ENCODE data around the gene PHC2. TPM values are rescaled to one million over a fixed set of nuclear protein-coding genes. Genes with fewer than 3 reads are reported as not detected.

Gene PHC2
- total RNA-seq, 1 donor from 2014 or later = 107 TPM

DNA sequence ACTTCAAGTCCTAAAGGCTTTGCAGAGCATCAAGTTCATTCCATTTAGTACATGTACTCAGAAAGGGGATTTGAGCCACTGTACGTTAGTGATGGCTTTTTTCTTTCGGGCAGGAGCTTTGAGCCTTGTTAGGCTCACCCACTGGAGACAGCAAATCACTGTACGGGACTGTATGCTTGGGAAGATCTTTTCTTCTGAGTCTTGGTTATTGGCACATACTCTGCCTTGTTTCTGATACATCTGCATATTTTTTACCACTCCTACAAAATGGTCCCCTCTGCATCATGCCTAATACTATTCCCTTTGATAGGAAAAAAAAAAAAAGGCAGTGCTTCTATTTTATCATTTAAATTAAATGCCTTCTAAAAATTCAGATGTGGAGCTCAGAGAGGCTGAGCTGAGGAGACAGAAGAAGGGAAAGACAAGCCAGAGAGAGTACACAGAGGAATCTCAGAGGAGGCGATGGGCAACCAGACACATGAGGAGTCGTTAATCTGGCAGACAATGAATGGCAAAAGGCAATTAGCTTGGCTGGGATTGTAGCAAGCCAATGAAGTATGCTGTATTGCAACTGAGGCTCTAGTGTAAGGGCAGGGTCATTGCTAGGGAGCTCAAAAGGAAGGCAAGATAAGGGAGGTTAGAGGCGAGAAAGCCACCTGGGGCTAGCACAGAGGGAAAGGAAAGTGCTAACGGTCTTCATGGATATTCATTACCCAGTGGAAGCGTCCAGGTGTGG, 39.4 kb downstream of the PHC2 start:
- no peak for DNase-seq (ENCODE audit: low spot score)

- DNase-seq (ENCODE audit: low spot score) = no peak
These were observed 40.4 kb downstream of the PHC2 start for GRCh38 chr1:33390542-33390941.

DNA sequence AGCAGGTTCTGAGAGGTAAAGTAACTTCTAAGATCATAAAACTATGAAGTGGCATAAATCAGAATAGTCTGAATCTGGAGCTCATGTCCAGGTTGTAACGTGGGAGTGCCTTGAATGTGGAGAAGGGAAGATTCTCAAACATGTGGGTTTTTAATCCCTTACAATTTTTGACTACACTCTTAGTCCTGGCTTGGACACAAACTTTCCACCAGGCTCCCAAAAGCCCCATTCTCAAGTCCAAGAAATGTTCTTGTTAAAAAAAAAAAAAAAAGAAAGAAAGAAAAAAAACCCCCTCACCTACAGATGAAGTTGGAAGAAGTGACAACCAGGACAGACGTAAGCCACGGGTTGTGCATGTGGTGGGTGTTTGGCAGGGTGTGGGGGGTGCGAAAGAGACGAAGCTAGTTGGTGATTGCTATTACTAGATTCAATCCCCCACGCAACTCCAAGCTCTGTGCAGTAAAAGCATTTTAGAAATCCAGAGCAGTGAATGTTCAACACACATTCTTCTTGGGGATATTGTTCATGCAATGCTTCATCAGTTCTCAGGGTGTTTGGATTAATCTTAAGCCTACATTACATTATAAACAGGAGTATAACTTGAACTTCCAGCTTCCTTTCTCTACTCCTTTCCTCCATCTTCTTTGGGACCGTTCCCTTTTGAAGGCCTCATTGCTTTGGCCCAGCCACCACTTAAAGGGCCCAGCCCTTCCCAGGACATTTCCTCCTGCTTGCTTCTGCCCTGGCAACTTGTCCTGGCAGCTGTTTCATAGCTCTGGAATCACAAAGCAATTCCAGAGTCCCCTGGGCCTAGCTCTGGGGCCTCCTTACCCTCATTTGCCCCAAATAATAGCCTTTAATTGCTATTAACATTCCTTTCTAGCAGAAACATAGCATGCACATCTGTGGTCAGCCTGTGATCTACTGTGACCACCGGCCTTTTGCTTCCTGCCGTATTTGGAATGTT, 41.8 kb downstream of the PHC2 start:
- no peak for DNase-seq (ENCODE audit: low spot score)

- DNase-seq (ENCODE audit: low spot score) = no peak
These were observed 43.3 kb downstream of the PHC2 start for GRCh38 chr1:33387625-33388024.

- DNase-seq (ENCODE audit: low spot score) = no peak
These were observed 45.6 kb downstream of the PHC2 start for GRCh38 chr1:33385251-33385650.

DNA sequence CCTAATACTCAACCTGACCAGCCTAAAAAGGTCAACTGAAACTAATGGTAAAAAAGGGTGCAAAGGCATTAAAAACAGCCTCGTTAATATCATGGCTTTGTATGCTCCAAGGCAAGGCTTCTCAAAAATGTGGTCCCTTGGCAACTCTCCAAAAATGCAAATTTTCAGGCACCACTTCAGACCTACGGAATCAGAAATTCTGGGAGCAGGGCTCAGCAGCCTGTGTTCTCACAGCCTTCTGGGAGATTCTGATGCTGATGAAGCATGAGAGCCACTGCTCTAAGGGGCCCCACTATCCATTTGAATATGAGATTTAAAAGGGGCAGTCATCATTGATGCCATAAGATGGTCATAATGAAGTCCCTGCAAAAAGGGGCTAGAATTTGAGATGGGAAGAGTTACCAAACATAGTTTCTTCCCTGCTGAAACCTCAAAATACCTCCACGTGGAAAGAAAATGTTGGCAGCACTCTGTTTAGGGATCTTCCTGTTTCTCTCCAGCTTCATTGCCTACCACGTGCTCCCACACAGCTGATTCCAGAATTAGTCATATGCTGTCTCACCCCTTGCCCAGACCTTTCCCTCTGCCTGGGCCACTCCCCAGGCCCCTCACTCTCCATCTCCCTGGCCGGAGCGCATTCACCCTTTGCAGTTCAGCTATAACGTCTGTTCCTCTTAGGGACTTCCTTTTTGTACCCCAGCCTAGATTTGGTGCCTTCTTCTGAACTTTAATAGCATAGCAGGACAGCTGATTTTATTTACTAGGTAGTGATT, 46.7 kb downstream of the PHC2 start:
- DNase-seq (ENCODE audit: low spot score) = no peak

GRCh38 chr1:33383489-33383888, 47.4 kb downstream of the PHC2 start:
- no peak for DNase-seq (ENCODE audit: low spot score)

GRCh38 chr1:33382661-33383415, 48.1 kb downstream of the PHC2 start:
- no peak for DNase-seq (ENCODE audit: low spot score)

- no peak for DNase-seq (ENCODE audit: low spot score)
These were observed 48.9 kb downstream of the PHC2 start for GRCh38 chr1:33381977-33382376.

DNA sequence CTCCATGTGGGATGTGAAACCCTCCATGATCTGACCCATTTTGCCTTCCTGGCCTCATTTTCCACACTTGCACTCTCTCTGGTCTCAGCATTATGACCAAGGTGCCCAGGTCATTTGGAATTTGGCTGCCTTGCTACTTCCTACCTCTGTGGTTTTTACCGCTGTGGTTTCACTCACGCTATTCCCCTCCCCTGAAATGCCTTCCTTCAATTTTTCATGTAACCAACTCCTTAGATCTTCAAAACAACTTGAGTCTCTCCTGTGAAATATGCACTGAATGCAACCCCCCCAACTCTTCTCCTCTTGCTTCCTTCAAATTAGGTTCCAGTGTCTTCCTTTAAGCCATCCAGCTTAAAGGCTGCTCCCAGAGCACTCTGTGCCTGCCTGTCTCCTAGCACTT, 50.1 kb downstream of the PHC2 start:
- DNase-seq (ENCODE audit: low spot score) = peak; percentile 14

- no peak for DNase-seq (ENCODE audit: low spot score)
These were observed 51.1 kb downstream of the PHC2 start for GRCh38 chr1:33379631-33380354.

DNA sequence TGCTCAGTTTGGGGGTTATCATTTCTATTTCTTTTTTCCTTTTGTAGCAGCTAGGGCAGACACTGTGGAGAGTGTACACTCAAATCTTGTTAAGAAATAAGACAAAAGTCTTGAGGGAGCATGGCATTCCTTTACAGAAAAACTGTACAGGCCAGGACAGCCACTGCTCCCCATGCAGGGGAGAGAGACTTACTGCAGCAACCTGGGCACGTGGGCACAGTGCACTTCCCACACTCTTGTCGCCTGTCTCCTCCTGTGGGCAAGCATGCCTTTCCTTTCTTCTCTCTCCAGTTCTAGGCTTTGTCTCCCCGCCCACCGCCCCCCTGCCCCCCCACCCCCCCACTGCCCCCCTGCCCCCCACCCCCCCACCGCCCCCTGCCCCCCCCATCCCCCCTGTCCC, 51.9 kb downstream of the PHC2 start:
- DNase-seq (ENCODE audit: low spot score) = no peak

GRCh38 chr1:33378524-33378923, 52.4 kb downstream of the PHC2 start:
- DNase-seq (ENCODE audit: low spot score) = no peak

- DNase-seq (ENCODE audit: low spot score) = no peak
These were observed 53.1 kb downstream of the PHC2 start for GRCh38 chr1:33377756-33378155.

DNA sequence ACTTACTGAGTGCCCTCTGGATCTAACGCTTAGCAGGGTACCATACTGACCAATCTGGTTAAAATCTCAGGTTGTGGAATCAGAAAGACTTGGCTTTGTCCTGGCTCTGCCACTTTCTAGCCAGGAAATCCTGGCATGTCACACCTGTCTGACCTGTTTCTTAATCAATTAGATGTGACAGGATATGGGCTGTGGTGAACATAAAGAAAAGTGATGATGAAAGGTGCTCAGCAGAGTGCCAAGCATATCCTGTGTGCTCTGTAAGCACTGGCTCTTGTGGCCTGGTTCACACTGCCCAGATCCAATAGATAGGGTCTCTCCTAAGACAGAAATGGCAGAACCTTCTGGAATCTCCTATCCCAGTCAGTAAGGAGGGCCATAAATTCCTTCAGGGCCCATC, 53.9 kb downstream of the PHC2 start:
- no peak for DNase-seq (ENCODE audit: low spot score)

- no peak for DNase-seq (ENCODE audit: low spot score)
These were observed 55.6 kb downstream of the PHC2 start for GRCh38 chr1:33375316-33375715.

GRCh38 chr1:33374336-33375105, 56.4 kb downstream of the PHC2 start:
- DNase-seq (ENCODE audit: low spot score) = no peak

DNA sequence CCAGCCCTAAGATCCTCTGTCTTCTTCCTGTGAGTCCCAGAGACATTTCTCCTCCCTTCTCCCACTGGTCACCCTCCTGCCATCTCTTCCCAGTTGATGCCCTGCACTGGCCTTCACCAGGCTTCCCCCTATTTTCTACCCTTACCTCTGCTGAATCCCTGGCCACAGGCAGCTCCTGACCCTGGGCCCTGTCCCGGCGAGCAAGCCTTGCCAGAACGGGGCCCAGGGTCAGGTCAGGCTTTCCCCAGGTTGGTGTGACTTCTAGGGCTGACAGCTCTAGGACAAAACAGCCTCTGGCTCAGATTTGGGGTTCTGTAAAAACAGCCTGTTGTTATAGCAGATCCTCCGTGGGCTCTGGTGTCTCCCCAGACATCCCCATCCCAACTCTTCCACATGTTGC, 57.3 kb downstream of the PHC2 start:
- no peak for DNase-seq (ENCODE audit: low spot score)

GRCh38 chr1:33372677-33373076, 58.2 kb downstream of the PHC2 start:
- DNase-seq (ENCODE audit: low spot score) = no peak

DNA sequence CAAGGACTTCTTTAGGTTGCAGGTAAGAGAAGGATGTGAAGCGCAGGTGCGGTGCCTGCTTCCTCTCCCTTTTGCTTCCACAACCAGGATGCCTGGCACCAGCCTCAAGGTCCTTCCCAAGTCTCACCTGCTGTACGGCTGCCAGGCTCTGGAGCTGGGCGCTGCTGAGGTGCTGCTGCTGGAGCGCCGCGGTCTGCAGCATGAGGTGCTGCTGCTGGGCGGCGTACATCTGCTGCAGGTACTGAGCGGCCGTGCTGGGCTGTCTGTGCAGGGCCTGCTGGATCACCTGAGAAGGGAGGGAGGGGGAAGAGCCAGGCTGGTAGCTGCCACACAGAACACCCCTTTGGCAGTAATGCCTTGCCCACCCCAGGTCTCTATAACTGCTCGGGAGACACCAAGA, 58.7 kb downstream of the PHC2 start:
- DNase-seq (ENCODE audit: low spot score) = no peak

Measured in ureter (tissue), 1 donor.